ENCODE results near the gene HIVEP1.
"Not testable (repeated sequence)": the region's sequence is repeated elsewhere in the genome, so short reads cannot be mapped to it uniquely, and the experiment has no call there.

HIVEP1 gene

DNA sequence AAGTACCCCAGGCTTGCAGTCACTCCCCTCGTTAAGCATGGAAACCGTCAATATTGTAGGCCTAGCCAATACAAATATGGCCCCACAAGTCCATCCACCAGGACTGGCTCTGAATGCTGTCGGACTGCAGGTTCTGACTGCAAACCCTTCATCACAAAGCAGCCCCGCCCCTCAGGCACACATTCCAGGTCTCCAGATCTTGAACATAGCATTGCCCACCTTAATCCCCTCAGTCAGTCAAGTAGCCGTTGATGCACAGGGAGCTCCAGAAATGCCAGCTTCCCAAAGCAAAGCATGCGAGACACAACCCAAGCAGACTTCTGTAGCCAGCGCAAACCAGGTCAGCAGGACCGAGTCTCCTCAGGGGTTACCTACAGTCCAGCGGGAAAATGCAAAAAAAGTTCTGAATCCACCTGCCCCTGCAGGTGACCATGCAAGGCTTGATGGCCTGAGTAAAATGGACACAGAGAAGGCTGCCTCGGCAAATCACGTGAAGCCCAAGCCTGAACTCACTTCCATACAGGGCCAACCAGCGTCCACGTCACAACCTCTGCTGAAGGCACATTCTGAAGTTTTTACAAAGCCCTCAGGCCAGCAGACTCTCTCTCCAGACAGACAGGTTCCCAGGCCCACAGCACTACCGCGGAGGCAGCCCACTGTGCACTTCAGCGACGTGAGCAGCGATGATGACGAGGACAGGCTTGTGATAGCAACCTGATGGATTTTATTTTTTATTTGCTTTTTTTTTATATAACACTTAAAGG is 151.8 kb downstream of the HIVEP1 start:
- DNase-seq = no peak

DNA sequence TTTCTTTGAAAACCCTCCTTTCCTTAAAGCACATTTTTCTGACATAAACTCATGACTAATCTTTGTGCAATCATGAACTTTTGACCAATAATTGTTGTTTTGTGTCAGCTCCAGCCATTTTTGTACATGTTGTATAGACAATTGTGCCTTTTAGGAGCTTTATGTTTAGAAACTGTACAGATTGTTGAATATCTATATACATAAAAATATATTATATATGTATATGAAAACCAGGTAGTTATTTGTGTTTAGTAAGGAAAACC is 152.3 kb downstream of the HIVEP1 start:
- no peak for DNase-seq

DNA sequence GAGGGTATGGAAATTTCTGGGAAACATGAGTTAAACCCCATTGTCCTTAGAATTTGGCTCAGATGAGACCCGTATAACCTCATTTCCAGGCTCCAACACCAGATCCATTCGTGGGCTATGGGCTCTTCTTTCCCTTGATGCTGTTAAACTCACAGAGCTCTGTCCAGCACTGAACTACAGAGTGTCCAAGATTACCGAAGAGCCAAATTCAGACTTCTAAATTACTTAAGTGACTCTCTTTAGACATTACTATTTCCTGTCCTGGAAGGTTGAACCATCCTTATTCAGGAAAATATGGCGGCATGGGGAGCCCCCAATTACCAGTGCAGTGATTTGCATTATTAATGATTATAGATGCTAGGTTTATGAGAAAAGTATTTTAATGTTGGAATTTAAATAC is 153.2 kb downstream of the HIVEP1 start:
- DNase-seq = no peak

DNA sequence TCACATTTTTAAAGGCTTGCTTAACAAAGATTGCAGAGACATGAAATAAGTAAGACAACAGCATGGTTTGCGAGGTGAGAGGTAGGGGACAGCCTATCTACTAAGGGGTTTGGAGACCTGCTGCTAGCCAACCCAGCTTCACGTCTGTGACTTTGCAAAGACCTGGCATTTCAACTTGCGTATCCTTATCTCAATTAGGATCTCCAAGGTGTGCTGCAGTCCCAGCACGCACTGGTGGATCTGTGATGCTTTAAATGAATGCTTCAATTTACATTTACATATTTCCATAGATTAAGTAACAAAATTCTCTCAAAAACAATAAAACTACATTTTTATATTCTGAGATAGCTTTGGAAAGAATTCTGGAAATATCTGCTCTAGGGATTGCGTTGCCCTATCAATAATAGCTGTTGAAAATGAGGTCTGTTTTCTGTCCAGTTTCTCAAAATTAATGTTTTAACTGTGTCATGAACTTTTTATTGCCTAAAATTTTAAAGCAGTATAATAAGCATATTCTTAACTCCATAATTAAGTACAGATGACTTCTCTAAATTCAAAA is 153.7 kb downstream of the HIVEP1 start:
- DNase-seq = no peak

DNA sequence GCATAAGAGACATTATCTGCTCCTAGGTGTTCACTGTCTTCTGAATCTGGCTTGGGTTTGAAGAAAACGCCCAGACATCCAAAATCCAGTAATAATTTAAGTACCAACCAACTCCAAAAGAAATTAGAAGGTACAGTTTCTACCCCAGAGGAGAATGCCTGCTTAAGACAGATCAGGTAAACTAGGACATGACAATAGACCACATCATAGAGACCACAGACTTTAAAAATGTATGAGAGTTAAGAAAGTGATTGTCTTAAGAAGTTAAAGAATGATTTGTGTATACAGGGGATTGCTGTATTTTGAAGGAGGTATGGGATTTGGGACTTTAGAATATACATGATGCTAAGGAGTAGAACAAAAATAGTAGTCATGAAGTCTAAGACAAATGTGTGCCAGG is 157.3 kb downstream of the HIVEP1 start:
- DNase-seq = no peak

DNA sequence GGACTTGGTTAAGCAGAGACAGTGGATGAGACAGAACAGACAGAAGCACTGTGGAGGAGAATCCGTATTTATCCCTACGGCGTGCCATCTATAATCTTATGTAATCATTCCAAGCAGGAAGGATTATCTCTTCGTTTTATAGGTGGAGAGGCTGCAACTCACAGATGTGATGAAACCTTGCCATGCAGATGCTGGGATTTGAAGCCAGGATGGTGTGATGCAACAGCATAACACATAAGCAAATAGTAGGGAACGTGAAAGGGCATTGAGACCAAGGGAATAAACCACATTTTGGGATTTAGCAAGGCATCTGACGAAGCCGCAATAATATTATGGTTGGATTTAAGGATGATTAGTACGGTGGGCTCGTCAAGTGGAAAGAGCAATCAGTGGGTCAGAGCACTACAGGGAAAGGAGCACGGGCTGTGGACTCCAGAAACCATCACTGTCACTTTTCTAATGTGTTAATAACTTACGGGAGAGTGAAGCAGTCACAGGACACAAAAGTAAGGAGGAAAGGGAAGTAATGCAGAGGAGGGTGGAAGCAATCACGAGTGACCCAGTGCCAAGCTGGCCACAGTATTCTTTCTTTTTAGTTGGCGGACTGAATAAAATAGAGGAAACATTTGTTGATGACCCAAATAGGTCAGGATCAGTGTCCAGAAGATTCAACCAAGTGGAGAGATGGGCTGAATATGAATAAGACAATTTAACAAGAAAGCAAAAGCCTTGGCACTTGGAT is 158.4 kb downstream of the HIVEP1 start:
- no peak for DNase-seq

DNA sequence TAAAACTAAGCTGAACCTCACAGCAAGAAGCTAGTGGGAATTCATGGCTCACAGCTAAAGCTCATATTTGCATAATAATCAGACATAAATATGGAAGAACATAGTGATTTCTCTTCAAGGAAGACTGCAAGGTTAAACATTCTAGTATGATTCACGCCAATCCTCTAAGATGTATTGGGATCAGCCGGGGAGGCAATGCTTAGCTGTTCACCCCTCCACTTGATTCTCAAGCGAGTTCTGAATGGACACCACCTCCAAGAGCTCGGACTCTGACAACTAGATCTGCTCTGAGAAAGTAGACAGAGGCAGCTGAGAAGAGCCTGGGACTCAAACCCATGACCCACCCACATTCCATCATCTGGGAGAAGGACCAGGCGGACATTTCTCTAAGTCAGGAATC is 159.6 kb downstream of the HIVEP1 start:
- DNase-seq = no peak

DNA sequence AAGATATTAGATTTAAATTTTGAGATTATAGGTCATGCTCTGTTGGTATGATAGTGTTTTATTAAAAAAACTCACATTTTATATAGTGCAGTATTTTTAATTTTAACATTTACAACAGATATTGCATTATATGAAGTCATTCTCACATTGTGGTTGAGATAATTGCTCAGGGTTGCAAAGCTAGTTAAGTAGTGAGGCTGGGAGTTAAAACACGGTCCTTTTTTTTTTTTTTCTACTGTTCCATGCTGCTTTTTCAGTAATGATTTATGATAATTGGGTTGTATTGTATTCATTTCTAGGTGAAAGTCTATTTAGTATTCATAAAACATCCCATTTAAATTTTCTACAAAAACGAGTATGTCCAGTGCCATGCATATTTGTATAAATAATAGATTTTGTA is 160.5 kb downstream of the HIVEP1 start:
- DNase-seq = no peak

DNA sequence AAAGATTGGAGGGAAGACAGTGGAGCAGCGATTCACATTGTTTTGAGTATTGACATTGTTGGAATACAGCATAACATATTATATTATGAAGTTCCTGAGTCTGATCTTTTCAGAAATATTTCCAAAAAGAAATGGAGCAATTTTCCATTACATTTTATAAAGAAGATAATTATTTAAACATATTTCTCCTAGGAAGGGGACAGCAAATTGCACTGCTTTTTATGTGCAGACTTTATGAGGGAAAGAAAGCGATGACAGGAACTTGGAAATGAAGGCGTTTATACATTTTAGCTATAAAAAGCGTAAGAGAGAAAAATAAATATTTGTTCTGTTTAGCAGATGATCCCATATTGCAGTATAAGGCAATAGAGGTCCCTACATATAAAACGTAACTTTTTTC is 161.1 kb downstream of the HIVEP1 start:
- DNase-seq = no peak

DNA sequence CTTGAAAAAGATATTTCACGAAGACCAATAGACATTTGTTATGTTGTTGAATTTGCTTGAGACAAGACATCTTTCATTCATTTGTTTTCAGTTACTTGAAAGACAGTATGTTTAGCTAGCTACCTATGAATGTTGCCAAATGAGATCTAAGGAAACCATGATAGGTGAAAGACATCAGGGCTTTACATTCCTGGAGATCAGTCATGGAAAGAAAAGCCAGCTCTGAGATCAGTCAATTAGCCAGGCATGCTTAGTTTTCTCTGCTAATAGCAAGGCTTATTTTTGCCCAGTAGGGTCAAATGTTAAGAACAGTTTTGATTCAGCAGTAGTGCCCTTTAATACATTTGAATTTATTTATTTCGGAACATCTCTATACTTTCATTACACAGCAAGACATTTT is 161.5 kb downstream of the HIVEP1 start:
- DNase-seq = no peak

DNA sequence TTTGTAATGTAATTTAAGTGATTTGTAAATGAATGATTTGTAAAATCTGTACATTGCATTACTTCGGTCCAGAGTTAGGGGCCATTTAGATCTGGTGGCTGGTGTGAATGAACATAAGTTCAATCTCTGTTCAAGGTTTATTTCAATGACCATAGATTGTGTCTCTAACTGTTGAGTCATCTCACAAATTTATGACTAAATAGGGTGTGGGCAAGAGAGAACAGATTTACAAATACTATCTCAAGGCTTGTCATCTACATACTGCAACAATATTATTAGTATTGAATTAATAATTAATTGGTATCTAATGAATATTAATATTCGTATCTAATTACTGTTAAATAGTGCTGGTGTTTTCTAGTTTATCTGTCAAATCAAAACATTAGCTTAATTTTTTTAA is 162.8 kb downstream of the HIVEP1 start:
- no peak for DNase-seq

DNA sequence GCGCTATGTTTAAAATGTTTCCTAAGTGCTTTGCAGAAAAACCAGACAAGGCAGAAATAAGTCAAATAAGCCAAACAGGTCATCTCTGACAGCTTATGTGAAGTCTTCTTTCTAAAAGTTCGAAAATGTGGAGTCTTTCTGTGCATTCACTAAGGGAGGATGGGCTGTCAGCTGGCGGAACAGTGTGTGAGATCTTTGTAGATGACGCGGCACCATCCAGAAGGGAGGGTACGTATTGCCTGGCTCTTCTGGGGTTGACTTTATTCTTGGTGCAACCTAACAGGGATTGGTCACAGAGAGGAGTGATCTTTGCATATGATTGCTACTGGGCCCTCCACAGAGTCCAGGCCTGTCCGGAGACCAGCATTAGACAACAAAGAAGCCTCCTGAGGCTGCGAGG is 163.5 kb downstream of the HIVEP1 start:
- DNase-seq = no peak

DNA sequence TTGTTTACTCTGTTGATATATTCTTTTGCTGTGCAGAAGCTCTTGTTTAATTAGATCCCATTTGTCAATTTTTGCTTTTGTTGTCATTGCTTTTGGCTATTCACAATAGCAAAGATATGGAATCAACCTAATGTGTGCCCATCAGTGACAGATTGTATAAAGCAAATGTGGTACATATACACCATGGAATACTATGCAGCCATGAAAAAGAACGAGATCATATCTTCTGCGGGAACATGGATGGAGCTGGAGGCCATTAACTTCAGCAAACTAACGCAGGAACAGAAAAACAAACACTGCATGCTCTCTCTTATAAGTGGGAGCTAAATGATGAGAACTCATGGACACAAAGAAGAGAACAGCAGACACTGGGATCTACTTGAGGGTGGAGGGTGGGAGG is 164.7 kb downstream of the HIVEP1 start:
- DNase-seq = not testable (repeated sequence)

DNA sequence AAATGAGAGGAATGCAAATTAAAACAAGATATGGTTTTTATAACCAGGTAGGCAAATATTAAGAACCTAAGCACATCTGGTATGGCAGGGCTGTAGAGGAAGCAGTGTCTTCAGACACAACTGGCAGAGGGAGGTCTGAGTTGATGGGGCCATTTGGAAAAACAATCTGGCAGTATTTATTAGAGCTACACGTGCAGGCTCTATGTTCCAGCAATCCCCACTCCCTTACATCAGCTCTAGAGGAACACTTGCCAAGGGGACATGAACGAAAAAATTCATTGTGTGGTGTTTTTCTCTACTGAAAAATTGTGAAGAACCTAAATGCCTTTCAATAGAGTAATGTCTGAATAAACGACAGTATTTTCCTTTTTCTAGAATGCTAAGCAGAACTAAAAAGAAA is 166.4 kb downstream of the HIVEP1 start:
- no peak for DNase-seq

DNA sequence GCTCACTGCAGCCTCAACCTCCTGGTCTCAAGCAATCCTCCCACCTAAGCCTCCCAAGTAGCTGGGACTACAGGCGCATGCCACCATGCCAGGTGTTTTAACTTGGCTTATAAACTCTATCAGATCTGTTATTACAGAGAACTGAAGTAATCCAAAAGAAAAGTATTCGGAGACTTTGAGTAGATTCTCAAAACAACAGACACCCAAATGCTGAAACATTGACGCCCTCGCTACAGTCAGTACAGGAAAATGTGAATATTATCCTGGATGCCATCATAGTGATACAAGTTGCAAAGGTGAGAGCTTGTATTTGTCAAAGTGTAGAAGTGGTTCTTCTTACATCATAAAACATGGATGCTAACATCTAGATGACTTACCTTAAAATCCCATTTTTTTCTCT is 169.4 kb downstream of the HIVEP1 start:
- DNase-seq = no peak

DNA sequence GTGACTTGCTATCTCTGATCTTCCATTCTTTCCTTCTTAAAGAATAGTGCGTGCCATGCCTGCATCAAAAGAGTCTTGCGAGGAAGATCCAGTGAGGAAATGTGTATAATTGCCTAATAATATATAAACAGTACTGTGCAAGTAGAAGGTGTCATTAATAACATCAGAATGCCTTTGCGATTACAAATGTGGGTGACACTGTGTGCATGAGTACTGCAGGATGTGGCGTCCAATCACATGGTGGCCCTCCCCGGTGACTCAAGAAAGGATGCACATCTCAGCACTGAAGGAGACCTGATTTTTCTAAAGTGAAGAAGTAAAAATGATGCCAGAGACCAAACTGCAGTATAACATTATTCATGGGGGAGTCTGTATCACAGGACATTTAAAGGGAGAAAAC is 170.6 kb downstream of the HIVEP1 start:
- DNase-seq = no peak

DNA sequence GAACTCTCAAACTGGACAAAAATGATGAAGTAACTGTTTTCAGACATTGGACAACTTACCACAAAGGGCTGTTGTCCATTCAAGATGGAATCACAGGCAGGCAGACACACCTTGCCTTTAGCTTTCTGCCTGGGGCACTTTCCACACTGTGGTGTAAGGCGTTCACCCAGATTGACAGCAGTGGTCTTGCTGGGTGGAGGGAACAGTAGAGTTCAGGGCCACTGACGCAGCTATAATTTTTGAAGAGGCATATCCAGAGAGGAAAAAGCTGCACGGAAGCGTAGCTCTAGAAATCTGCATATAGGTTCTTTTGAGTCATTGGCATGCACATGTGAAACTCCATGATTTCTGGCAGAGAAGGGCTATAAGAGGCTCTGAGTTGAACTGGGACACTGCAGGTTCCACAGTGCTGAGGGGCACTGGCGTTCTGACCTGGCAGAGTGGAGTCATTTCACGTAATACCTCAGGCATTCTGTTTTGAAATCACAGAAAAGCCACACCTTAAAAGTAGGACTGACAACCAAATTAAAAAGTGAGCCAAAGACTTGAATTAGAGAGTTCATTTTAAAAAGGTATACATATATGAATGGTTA is 173.1 kb downstream of the HIVEP1 start:
- DNase-seq = no peak

DNA sequence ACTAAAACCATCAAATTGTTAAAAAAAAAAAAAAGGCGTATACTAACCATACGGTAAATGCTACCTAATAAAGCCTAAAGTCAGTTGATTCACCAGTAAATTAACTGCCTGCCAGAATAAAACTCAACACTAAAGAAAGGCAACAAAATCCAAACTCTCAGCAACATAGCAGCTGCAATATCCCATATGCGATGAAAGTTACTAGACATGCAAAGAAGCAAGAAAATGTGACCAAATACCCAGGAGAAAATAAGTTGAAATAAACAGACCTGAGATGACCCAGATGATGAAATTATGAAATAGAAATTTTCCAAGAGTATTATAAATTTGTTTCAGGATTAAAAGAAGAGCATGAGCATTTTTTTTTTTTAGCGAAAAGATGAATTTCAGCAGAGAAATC is 174.4 kb downstream of the HIVEP1 start:
- DNase-seq = no peak

DNA sequence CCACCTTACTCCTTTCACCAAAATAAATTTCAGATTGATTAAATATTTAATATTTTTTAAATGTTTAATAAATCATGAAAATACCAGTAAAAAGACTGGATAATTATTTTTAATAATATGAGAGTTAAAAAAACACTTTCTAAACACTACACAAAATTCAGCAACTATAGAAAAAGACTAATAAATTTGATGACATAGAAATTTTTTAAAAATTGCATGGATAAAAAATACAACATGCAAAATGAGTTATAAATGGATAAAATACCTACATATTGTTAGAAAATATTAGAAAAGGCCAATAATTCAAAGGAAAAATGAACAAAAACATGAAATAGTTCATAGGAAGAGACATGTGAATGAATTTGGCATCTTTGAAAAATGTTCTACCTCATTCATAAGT is 177.0 kb downstream of the HIVEP1 start:
- no peak for DNase-seq

DNA sequence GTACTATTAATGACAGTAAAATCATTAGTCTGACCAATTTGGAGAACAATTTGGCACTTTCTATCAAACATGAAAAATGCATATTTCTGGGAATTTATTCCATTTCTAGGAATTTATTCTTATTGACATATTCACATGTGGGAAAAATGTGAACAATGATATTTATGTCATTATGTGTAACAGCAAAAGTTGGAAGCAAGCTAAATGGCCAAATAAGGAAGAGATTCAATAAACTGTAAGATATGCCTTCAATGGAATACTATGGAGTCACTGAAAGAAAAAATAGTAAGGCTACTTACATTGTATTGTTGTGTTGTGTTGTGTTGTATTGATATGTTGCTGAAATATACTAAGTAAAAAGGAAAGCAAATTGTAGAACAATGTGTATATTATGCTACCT is 177.5 kb downstream of the HIVEP1 start:
- no peak for DNase-seq

DNA sequence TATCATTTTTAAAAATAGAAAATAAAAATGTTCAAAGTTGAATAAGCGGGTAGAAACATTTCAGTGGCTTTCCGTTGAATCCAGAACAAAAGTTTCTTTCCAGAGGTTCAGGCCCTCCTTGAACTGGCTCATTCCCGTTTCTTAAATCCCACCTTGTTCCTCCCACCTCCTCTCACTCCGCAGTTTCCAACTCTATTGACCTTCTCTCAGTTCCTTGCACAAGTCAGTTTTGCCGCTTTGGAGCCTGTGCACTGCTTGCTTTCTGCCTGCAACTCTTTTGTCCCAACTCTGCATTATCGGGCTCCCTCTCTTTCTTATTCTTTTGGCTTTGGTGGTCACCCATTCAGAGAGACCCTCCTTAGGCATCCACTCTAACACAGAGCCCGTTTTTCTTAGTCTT is 178.1 kb downstream of the HIVEP1 start:
- DNase-seq = no peak

DNA sequence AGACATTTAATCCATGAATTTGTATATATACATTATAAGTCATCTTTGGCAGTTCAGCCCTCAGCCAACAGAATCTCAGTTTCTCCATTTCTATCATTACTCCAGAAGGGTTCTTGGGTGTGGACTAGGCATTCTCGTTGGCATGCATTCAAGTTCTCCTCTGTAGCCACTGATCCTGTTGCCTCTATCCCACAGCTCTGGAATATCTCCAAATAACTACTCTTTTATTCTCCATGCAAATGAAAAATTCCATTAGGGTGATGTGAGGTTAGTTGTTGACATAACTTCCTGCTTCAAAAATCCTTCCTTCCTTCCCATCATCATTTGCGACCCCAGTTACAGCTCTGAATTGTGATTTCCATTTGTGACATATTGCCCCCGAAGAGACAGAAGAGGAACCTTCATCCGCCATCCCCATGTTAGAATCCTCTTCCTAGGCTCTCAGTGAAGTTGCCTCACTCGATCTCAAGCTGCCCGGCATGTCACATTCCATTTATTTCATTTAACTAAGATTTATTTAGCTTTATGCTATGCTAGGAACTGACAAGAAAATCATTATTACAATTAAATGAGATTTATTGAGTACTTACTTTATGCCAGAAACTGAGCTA is 184.3 kb downstream of the HIVEP1 start:
- DNase-seq = no peak

DNA sequence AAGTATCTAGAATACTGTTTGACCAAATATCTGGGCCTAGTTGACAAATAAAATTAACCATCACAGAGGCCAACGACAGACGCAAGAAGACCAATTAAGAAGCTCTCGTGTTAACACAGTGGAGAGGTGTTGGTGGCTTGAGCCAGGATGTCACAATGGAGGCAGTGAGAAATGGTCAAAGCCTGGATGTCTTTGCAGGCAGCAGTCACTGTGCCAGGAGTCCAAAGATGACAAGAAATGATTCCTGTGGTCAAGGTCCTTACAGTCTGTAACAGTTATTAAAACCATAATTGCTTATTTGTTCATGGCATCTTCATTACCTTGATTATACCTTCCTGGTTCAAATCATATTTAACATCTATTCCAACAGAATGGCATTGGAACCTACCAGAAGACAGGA is 186.7 kb downstream of the HIVEP1 start:
- DNase-seq = no peak

DNA sequence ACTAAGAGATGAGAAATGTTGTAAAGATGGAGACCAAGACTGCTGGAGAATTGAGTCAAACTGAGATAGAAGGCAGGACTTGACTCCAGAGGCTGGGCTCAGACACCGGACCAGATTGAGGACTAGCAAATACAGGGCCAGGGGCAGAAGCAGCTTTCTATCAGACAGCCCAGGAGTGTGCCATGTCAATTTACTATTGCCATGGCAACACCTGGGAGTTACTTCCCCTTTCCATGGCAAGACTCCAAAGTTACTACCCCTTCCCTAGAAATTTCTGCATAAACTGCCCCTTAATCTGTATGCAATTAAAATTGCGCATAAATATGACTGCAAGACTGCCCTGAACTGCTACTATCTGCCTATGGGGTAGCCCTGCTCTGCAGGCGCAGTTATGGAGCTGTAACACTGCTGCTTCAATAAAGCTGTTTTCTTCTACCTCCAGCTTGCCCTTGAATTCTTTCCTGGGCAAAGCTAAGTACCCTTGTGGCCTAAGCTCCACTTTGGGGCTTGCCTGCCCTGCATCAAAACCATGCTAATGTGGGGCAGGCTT is 188.0 kb downstream of the HIVEP1 start:
- no peak for DNase-seq
